Spinal cord (tissue), 10 donors: Measurements from ENCODE around the gene VCX3B. TPM values are rescaled to one million over a fixed set of nuclear protein-coding genes. Genes with fewer than 3 reads are reported as not detected.
"Not testable (repeated sequence)": the region's sequence is repeated elsewhere in the genome, so short reads cannot be mapped to it uniquely, and the experiment has no call there.

Experiments used
- DNase-seq, 6 donors: peaks; one replicate each; pipeline versions ENCODE4 v3.0.0 to v3.0.0-alpha.2; 2013 to 2015; ENCODE audit warnings: low spot score in 6 of 6, low read depth in 4 of 6
- H3K27ac ChIP-seq: one replicate; pipeline ENCODE4 v1.5.1; 2013; ENCODE audit warnings: low read depth, low read length, control low read depth
- H3K27me3 ChIP-seq: one replicate; pipeline ENCODE4 v1.6.1; 2013; ENCODE audit warnings: low read length; ENCODE audit not compliant: control insufficient read depth, insufficient read depth
- H3K36me3 ChIP-seq: one replicate; pipeline ENCODE4 v1.6.1; 2013; ENCODE audit warnings: low read length; ENCODE audit not compliant: control insufficient read depth, insufficient read depth
- H3K4me1 ChIP-seq: one replicate; pipeline ENCODE4 v1.6.1; 2013; ENCODE audit warnings: low read length; ENCODE audit not compliant: control insufficient read depth, insufficient read depth
- H3K4me3 ChIP-seq: one replicate; pipeline ENCODE4 v1.5.1; 2013; ENCODE audit warnings: low read depth, low read length, control low read depth
- H3K9me3 ChIP-seq: one replicate; pipeline ENCODE4 v1.6.1; 2013; ENCODE audit warnings: low read length; ENCODE audit not compliant: control insufficient read depth, insufficient read depth
- WGBS: methylation state at CpG from one replicate; pipeline ENCODE4 v1.1.5; 2013; ENCODE audit warnings: missing lambda C conversion rate; ENCODE audit not compliant: insufficient coverage; 5-methylcytosine and 5-hydroxymethylcytosine counted together
- polyA plus RNA-seq, 2 donors: library from polyadenylated mRNA; unstranded; fragments of 120-200 nt; gene quantifications; one replicate each; pipeline ENCODE4 v1.2.1, GENCODE V29; 2013; ENCODE audit not compliant: insufficient read length in 2 of 2
- total RNA-seq, 2 donors: library from RNA; depleted of rRNA in 1 of 2; stranded (reverse); fragments of 120-200 nt in 1 of 2; fragments of >200 nt in 1 of 2; gene quantifications; one replicate each; pipeline versions ENCODE4 v1.2.3 to v1.2.4, GENCODE V29; 2013 to 2014
- donor health status: healthy.

The VCX3B gene
- total and polyA plus RNA-seq, 4 donors, result 0.38 TPM; not detected in 3

GRCh38 chrX:8453611-8454010 lies 11.0 kb upstream of the VCX3B start:
- H3K27ac ChIP-seq, result no peak overlapping the region
- no peaks in the 10 kb centered on the region for H3K36me3 ChIP-seq
- peak in 1 of 6 donors; percentile 36 for DNase-seq
- peaks cover 7% of the 10 kb centered on the region for H3K4me1 ChIP-seq
- H3K4me3 ChIP-seq, result no peak overlapping the region
- no peaks in the 10 kb centered on the region for H3K27me3 ChIP-seq
- H3K9me3 ChIP-seq, result no peaks in the 10 kb centered on the region
- WGBS, result 60% methylated on average over 2 of the region's 3 CpGs

GRCh38 chrX:8455557-8455956 lies 9.1 kb upstream of the VCX3B start:
- Histone ChIP-seq H3K27ac (no peak overlapping the region), H3K36me3 (no peaks in the 10 kb centered on the region), H3K4me1 (peaks cover 7% of the 10 kb centered on the region), H3K27me3 (no peaks in the 10 kb centered on the region), H3K9me3 (peaks cover 2% of the 10 kb centered on the region), H3K4me3 (no peak overlapping the region)
- WGBS, result 100% methylated on average over 1 of the region's 4 CpGs
- DNase-seq, result peak in 1 of 6 donors; percentile 30

GRCh38 chrX:8462488-8462887 lies 2.1 kb upstream of the VCX3B start:
- Histone ChIP-seq H3K27me3 (no peaks in the 10 kb centered on the region), H3K36me3 (no peaks in the 10 kb centered on the region), H3K27ac (no peak overlapping the region), H3K9me3 (peaks cover 2% of the 10 kb centered on the region), H3K4me1 (no peaks in the 10 kb centered on the region), H3K4me3 (no peak overlapping the region)
- no peak for DNase-seq

GRCh38 chrX:8484360-8484949 lies 19.8 kb downstream of the VCX3B start:
- WGBS, result 58% methylated on average over 4 of the region's 8 CpGs
- Histone ChIP-seq H3K36me3 (no peaks in the 10 kb centered on the region), H3K9me3 (no peaks in the 10 kb centered on the region), H3K4me1 (no peaks in the 10 kb centered on the region), H3K27ac (no peak overlapping the region), H3K4me3 (no peak overlapping the region), H3K27me3 (no peaks in the 10 kb centered on the region)
- DNase-seq, result peak in 1 of 6 donors; percentile 11

- H3K36me3 ChIP-seq, H3K27me3 ChIP-seq, H3K27ac ChIP-seq, H3K9me3 ChIP-seq, H3K4me3 ChIP-seq, H3K4me1 ChIP-seq: not testable (repeated sequence)
- 83% methylated on average over 2 of the region's 4 CpGs for WGBS
- DNase-seq, result peak in 1 of 6 donors; percentile 5
These were observed 30.4 kb downstream of the VCX3B start for GRCh38 chrX:8495036-8495435.

GRCh38 chrX:8500203-8500602 lies 35.6 kb downstream of the VCX3B start:
- DNase-seq, result no peak
- H3K27me3 ChIP-seq, result no peaks in the 10 kb centered on the region
- no peak overlapping the region for H3K4me3 ChIP-seq
- H3K4me1 ChIP-seq, result no peaks in the 10 kb centered on the region
- WGBS, result 96% methylated on average over 3 of the region's 4 CpGs
- H3K9me3 ChIP-seq, result no peaks in the 10 kb centered on the region
- H3K27ac ChIP-seq, result no peak overlapping the region
- no peaks in the 10 kb centered on the region for H3K36me3 ChIP-seq

GRCh38 chrX:8502101-8502500 lies 37.5 kb downstream of the VCX3B start:
- H3K27me3 ChIP-seq, H3K4me3 ChIP-seq, H3K27ac ChIP-seq, H3K36me3 ChIP-seq, DNase-seq, H3K9me3 ChIP-seq, H3K4me1 ChIP-seq: not testable (repeated sequence)
- 93% methylated on average over 17 of the region's 21 CpGs for WGBS

GRCh38 chrX:8504451-8504850 lies 39.8 kb downstream of the VCX3B start:
- H3K27ac ChIP-seq, result no peak overlapping the region
- 78% methylated on average over 3 of the region's 6 CpGs for WGBS
- H3K4me3 ChIP-seq, result no peak overlapping the region
- no peaks in the 10 kb centered on the region for H3K36me3 ChIP-seq
- no peaks in the 10 kb centered on the region for H3K9me3 ChIP-seq
- H3K27me3 ChIP-seq, result no peaks in the 10 kb centered on the region
- no peak for DNase-seq
- H3K4me1 ChIP-seq, result no peaks in the 10 kb centered on the region
